ENCODE results near the gene SOX18. TPM values are rescaled to one million over a fixed set of nuclear protein-coding genes. Genes with fewer than 3 reads are reported as not detected.

SOX18 gene
- total RNA-seq, 2 donors from 2014 or later, result 2.3 to 2.8 TPM

- no peaks in the 10 kb centered on the region for H3K9me3 ChIP-seq (ENCODE audit: control insufficient read depth, low read length)
- Mint-ChIP-seq H3K4me3 (no peak overlapping the region), H3K27me3 (ENCODE audit: insufficient read depth) (peaks cover 17% of the 10 kb centered on the region), H3K27ac (peak overlapping the region; percentile 81), H3K36me3 (ENCODE audit: low read depth) (no peaks in the 10 kb centered on the region), H3K9me3 (no peaks in the 10 kb centered on the region), H3K4me1 (peaks cover 19% of the 10 kb centered on the region)
- no peaks in the 10 kb centered on the region for H3K27me3 ChIP-seq (ENCODE audit: control insufficient read depth, insufficient read depth, low read length, poor library complexity, severe bottlenecking)
- 28 to 45% methylated on average over 8 to 17 of the region's 17 CpGs for WGBS, 2 experiments (ENCODE audit: insufficient coverage in 1 of 2, insufficient read length in 1 of 2)
- no peaks in the 10 kb centered on the region for H3K36me3 ChIP-seq (ENCODE audit: control insufficient read depth, insufficient read depth, low read length)
- H3K27ac ChIP-seq (ENCODE audit: low read depth, low read length), result peak overlapping the region; percentile 12
- peak; percentile 74 for TF ChIP-seq CTCF (conservative IDR thresholded peaks at IDR 0.05)
- H3K9ac ChIP-seq (ENCODE audit: extremely low read depth, low read length, poor library complexity, severe bottlenecking), result peak overlapping the region; percentile 75
- peak; percentile 92 for DNase-seq
- H3K4me1 ChIP-seq (ENCODE audit: control insufficient read depth, insufficient read depth, low read length), result peaks cover 27% of the 10 kb centered on the region
- H3K4me3 ChIP-seq (ENCODE audit: low read length), result peak overlapping the region; percentile 55
These were observed 4.6 kb upstream of the SOX18 start for GRCh38 chr20:64053841-64054661.

- Histone ChIP-seq H3K4me1 (ENCODE audit: control insufficient read depth, insufficient read depth, low read length) (peaks cover 27% of the 10 kb centered on the region), H3K27ac (ENCODE audit: low read depth, low read length) (no peak overlapping the region), H3K36me3 (ENCODE audit: control insufficient read depth, insufficient read depth, low read length) (no peaks in the 10 kb centered on the region), H3K9ac (ENCODE audit: extremely low read depth, low read length, poor library complexity, severe bottlenecking) (no peak overlapping the region), H3K4me3 (ENCODE audit: low read length) (no peak overlapping the region), H3K9me3 (ENCODE audit: control insufficient read depth, low read length) (no peaks in the 10 kb centered on the region), H3K27me3 (ENCODE audit: control insufficient read depth, insufficient read depth, low read length, poor library complexity, severe bottlenecking) (peaks cover 6% of the 10 kb centered on the region)
- no peak for TF ChIP-seq CTCF (conservative IDR thresholded peaks at IDR 0.05)
- Mint-ChIP-seq H3K9me3 (no peaks in the 10 kb centered on the region), H3K4me1 (peaks cover 19% of the 10 kb centered on the region), H3K27ac (peak overlapping the region; percentile 48), H3K4me3 (no peak overlapping the region), H3K27me3 (ENCODE audit: insufficient read depth) (peaks cover 19% of the 10 kb centered on the region), H3K36me3 (ENCODE audit: low read depth) (no peaks in the 10 kb centered on the region)
- 87 to 90% methylated on average over 15 to 33 of the region's 33 CpGs for WGBS, 2 experiments (ENCODE audit: insufficient coverage in 1 of 2, insufficient read length in 1 of 2)
- DNase-seq, result peak; percentile 70
These were observed 3.8 kb upstream of the SOX18 start for GRCh38 chr20:64052987-64053840.

GRCh38 chr20:64052326-64052722 lies 2.9 kb upstream of the SOX18 start:
- H3K9ac ChIP-seq (ENCODE audit: extremely low read depth, low read length, poor library complexity, severe bottlenecking), result no peak overlapping the region
- H3K27ac ChIP-seq (ENCODE audit: low read depth, low read length), result no peak overlapping the region
- H3K36me3 ChIP-seq (ENCODE audit: control insufficient read depth, insufficient read depth, low read length), result no peaks in the 10 kb centered on the region
- no peak for DNase-seq
- no peaks in the 10 kb centered on the region for H3K9me3 Mint-ChIP-seq
- no peaks in the 10 kb centered on the region for H3K36me3 Mint-ChIP-seq (ENCODE audit: low read depth)
- H3K4me1 Mint-ChIP-seq, result peaks cover 17% of the 10 kb centered on the region
- peaks cover 26% of the 10 kb centered on the region for H3K27me3 Mint-ChIP-seq (ENCODE audit: insufficient read depth)
- no peak overlapping the region for H3K4me3 Mint-ChIP-seq
- no peaks in the 10 kb centered on the region for H3K9me3 ChIP-seq (ENCODE audit: control insufficient read depth, low read length)
- H3K27ac Mint-ChIP-seq, result no peak overlapping the region
- H3K27me3 ChIP-seq (ENCODE audit: control insufficient read depth, insufficient read depth, low read length, poor library complexity, severe bottlenecking), result peaks cover 15% of the 10 kb centered on the region
- no peak for TF ChIP-seq CTCF (conservative IDR thresholded peaks at IDR 0.05)
- H3K4me3 ChIP-seq (ENCODE audit: low read length), result no peak overlapping the region
- peaks cover 23% of the 10 kb centered on the region for H3K4me1 ChIP-seq (ENCODE audit: control insufficient read depth, insufficient read depth, low read length)
- WGBS, 2 experiments (ENCODE audit: insufficient coverage in 1 of 2, insufficient read length in 1 of 2), result 89 to 98% methylated on average over 7 to 10 of the region's 10 CpGs
